GM12878 (cell line): ENCODE data around the gene PRDM2. TPM values are rescaled to one million over a fixed set of nuclear protein-coding genes. Genes with fewer than 3 reads are reported as not detected.

ENCODE experiments used
- ATAC-seq: fragments of 200-7000 bp; cut with Tn5 transposase; 3 replicates; pipeline ENCODE4 v1.9.1; 2020; ENCODE audit warnings: mild to moderate bottlenecking, moderate library complexity
- BruUV-seq: library from RNA; stranded (reverse); fragments of 400-500 nt; replicated peaks from 2 replicates; lab custom pipeline; 2021; lab: Mats Ljungman, UMichigan
- CTCF ChIA-PET: fragments of 300-600 bp; sonication (Branson Sonifier 250); formaldehyde crosslinking; extraction: SDS; loops from one replicate; lab custom pipeline; 2021; ENCODE audit warnings: inconsistent platforms; lab: Yijun Ruan, JAX
- POLR2A ChIA-PET: fragments of 350-600 bp; formaldehyde crosslinking; extraction: SDS; loops from one replicate; lab custom pipeline; 2021; ENCODE audit warnings: inconsistent platforms; lab: Charles Lee
- RAD21 ChIA-PET: fragments of 300-600 bp; sonication (Branson Sonifier 250); formaldehyde crosslinking; loops from one replicate; lab custom pipeline; 2023; ENCODE audit warnings: antibody characterized with exemption; ENCODE audit not compliant: unreplicated experiment; lab: Charles Lee
- SMC1A ChIA-PET: fragments of 300-600 bp; sonication (Branson Sonifier 250); formaldehyde crosslinking; loops from one replicate; lab custom pipeline; 2023; ENCODE audit not compliant: unreplicated experiment, uncharacterized antibody; lab: Charles Lee
- DNase-seq: peaks from one replicate; pipeline ENCODE4 v3.0.0-alpha.2; 2011; ENCODE audit warnings: low read depth, low spot score
- FAIRE-seq: peaks from 3 replicates; lab custom pipeline; 2011; peaks lifted over from hg19 to GRCh38; lab: Jason Lieb, UNC
- H2AFZ ChIP-seq: 2 replicates; pipeline ENCODE4 v1.6.0; 2011; ENCODE audit warnings: low read depth, low read length, control low read depth; ENCODE audit not compliant: control insufficient read depth
- H3K27ac ChIP-seq: 2 replicates; pipeline ENCODE4 v1.5.1; 2011; ENCODE audit warnings: control low read depth; ENCODE audit not compliant: control insufficient read depth, insufficient read depth
- H3K27me3 ChIP-seq, 2 experiments: replicated peaks in 1 of 2; 2 replicates each; pipeline versions ENCODE4 v1.6.0 to v1.6.1; 2011; ENCODE audit warnings: low read length in 1 of 2; ENCODE audit not compliant: control insufficient read depth in 2 of 2, insufficient read depth in 2 of 2
- H3K36me3 ChIP-seq, 2 experiments: 2 replicates each; pipeline ENCODE4 v1.5.1; 2011; ENCODE audit warnings: low read length in 1 of 2; ENCODE audit not compliant: control insufficient read depth in 2 of 2, insufficient read depth in 2 of 2
- H3K4me1 ChIP-seq: 2 replicates; pipeline ENCODE4 v1.6.1; 2011; ENCODE audit warnings: mild to moderate bottlenecking, low read length, moderate library complexity, mixed read lengths; ENCODE audit not compliant: control insufficient read depth, insufficient read depth
- H3K4me2 ChIP-seq: 2 replicates; pipeline ENCODE4 v1.6.0; 2011; ENCODE audit warnings: control low read depth; ENCODE audit not compliant: control insufficient read depth, insufficient read depth
- H3K4me3 ChIP-seq: fragments of 200-600 bp; sonication (generic); 2 replicates; pipeline ENCODE4 v1.5.1; 2016
- H3K79me2 ChIP-seq: 2 replicates; pipeline ENCODE4 v1.6.0; 2011; ENCODE audit warnings: low read length; ENCODE audit not compliant: control insufficient read depth, insufficient read depth
- H3K9ac ChIP-seq: 2 replicates; pipeline ENCODE4 v1.8.0; 2011; ENCODE audit warnings: low read length, control low read depth, mixed read lengths; ENCODE audit not compliant: control insufficient read depth, insufficient read depth
- H3K9me3 ChIP-seq: replicated peaks from 3 replicates; pipeline ENCODE4 v1.5.1; 2011; ENCODE audit warnings: mild to moderate bottlenecking, low read length; ENCODE audit not compliant: control insufficient read depth, insufficient read depth
- H4K20me1 ChIP-seq: 2 replicates; pipeline ENCODE4 v1.6.0; 2011; ENCODE audit not compliant: control insufficient read depth, insufficient read depth
- ATF7 ChIP-seq: fragments of 450-650 bp; IDR thresholded peaks from 2 replicates; pipeline ENCODE4 v1.6.1; 2016; ENCODE audit warnings: low read depth, mild to moderate bottlenecking
- CBX5 ChIP-seq: sonication (generic); IDR thresholded peaks from 2 replicates; pipeline ENCODE4 v1.6.1; 2016; ENCODE audit warnings: low read depth, moderate library complexity, mild to moderate bottlenecking, inconsistent platforms
- DPF2 ChIP-seq: fragments of 450-650 bp; IDR thresholded peaks from 2 replicates; pipeline ENCODE4 v1.6.1; 2017; ENCODE audit warnings: mild to moderate bottlenecking
- EED ChIP-seq: sonication (generic); IDR thresholded peaks from 2 replicates; pipeline ENCODE4 v1.6.1; 2016; ENCODE audit warnings: antibody characterized with exemption, low read depth
- ELK1 ChIP-seq: IDR thresholded peaks from 2 replicates; pipeline ENCODE4 v1.6.1; 2012; ENCODE audit warnings: low read depth, low read length, improper control_type of control experiment
- MEF2A ChIP-seq: IDR thresholded peaks from 2 replicates; pipeline ENCODE4 v1.6.1; 2011; ENCODE audit warnings: low read depth, mild to moderate bottlenecking, low read length, moderate library complexity; ENCODE audit not compliant: insufficient read depth
- NR2C1 ChIP-seq: fragments of 450-650 bp; IDR thresholded peaks from 2 replicates; pipeline ENCODE4 v1.6.1; 2017; ENCODE audit warnings: antibody characterized with exemption, mild to moderate bottlenecking, moderate library complexity
- RUNX3 ChIP-seq: IDR thresholded peaks from 2 replicates; pipeline ENCODE4 v1.6.1; 2012; ENCODE audit warnings: low read length, inconsistent platforms
- SIX5 ChIP-seq: IDR thresholded peaks from 2 replicates; pipeline ENCODE4 v1.6.1; 2011; ENCODE audit warnings: mild to moderate bottlenecking, low read depth, low read length, moderate library complexity; ENCODE audit not compliant: severe bottlenecking
- SMAD1 ChIP-seq: fragments of 450-650 bp; IDR thresholded peaks from 2 replicates; pipeline ENCODE4 v1.6.1; 2018; ENCODE audit warnings: mild to moderate bottlenecking, low read depth; ENCODE audit not compliant: partially characterized antibody
- SMARCA5 ChIP-seq: fragments of 450-650 bp; IDR thresholded peaks from 2 replicates; pipeline ENCODE4 v1.6.1; 2017; ENCODE audit warnings: mild to moderate bottlenecking
- TCF7 ChIP-seq: IDR thresholded peaks from 2 replicates; pipeline ENCODE4 v1.6.1; 2014; ENCODE audit warnings: antibody characterized with exemption, borderline replicate concordance
- YY1 ChIP-seq: IDR thresholded peaks from 2 replicates; pipeline ENCODE4 v1.6.1; 2011; ENCODE audit warnings: low read depth, mild to moderate bottlenecking, low read length
- ZNF207 ChIP-seq: fragments of 450-650 bp; IDR thresholded peaks from 2 replicates; pipeline ENCODE4 v1.6.1; 2014; ENCODE audit warnings: antibody characterized with exemption, mild to moderate bottlenecking, borderline replicate concordance
- ZSCAN29 ChIP-seq: fragments of 450-650 bp; IDR thresholded peaks from 2 replicates; pipeline ENCODE4 v1.6.1; 2017; ENCODE audit warnings: mild to moderate bottlenecking, moderate library complexity
- ZZZ3 ChIP-seq: IDR thresholded peaks from 2 replicates; pipeline ENCODE4 v1.6.1; 2011; ENCODE audit warnings: low read depth; ENCODE audit not compliant: control insufficient read depth, insufficient read length
- WGBS: methylation state at CpG from one replicate; pipeline ENCODE4 v1.1.6; 2016; ENCODE audit warnings: low lambda C conversion rate; ENCODE audit not compliant: insufficient replicate concordance, insufficient coverage; ENCODE audit errors: missing lambda C conversion rate; 5-methylcytosine and 5-hydroxymethylcytosine counted together
- in situ Hi-C: fragments of 300-500 bp; cut with MboI; formaldehyde crosslinking; loops from 9 replicates; pipeline ENCODE4 v1.14.3; 2018; ENCODE audit warnings: mixed read lengths
- intact Hi-C: fragments of 100-400 bp; cut with micrococcal nuclease; formaldehyde crosslinking; loops from one replicate; pipeline ENCODE4 v1.14.2; 2022; ENCODE audit not compliant: unreplicated experiment
- polyA plus RNA-seq, 11 experiments: library from polyadenylated mRNA; depleted of rRNA in 4 of 11; unstranded in 6 of 11; stranded (reverse) in 5 of 11; fragments of >200 nt; fragmentation: Nextera tagmentation in 4 of 11; fragmentation: Illumina TruSeq in 1 of 11; extraction: Ambion mirVana in 4 of 11; extraction: Trizol in 1 of 11; gene quantifications; 1 replicate in 1 of 11; 2 replicates in 10 of 11; pipeline versions ENCODE4 v1.2.1 to v1.2.3, GENCODE V29; 2011 to 2016; ENCODE audit warnings: inconsistent platforms in 2 of 11, missing spikeins in 2 of 11, low read depth in 1 of 11
- total RNA-seq, 4 experiments: library from RNA; depleted of rRNA in 3 of 4; stranded (reverse); fragments of >200 nt in 3 of 4; fragmentation: Illumina TruSeq in 1 of 4; extraction: Trizol in 1 of 4; gene quantifications; 2 replicates each; pipeline versions ENCODE4 v1.2.1 to v1.2.3, GENCODE V29; 2013 to 2021

PRDM2 gene
- total and polyA plus RNA-seq, 10 of the 15 experiments (the other 5 are each of a cell fraction or from before 2014, with no cell fraction given), result 8.4 to 45.1 (median 23.5) TPM

DNA sequence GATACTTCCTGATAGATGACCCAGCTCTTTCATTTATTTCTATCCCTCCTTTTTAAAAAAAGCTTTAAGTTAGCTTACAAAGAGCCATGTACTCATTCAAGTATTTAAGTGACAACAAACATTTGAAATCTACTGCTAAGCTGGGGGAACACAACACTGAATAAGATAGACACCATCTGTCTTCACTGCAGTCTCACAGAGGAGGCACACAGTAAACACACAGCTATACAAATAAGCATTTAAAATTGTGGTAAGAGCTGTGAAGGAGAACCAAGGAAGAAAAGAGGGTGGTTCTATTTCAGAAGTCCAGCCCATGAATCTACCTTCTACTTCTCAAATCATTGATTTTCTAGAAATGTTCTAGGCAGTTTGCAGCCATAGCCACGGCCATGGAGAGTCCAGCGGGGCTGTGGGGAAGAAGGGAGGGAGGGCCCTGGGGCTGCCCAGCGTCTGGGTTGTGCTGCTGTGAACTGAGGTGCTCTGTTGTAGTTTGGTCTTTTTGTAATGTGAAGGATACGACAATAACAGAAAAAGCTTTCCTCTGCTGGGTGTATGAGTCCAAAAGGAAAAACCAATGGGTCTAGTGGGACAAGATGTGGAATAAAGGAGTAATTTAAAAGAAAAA, 28.2 kb downstream of the PRDM2 start:
- Histone ChIP-seq H3K79me2 (peaks cover 84% of the 10 kb centered on the region), H2AFZ (no peak overlapping the region), H3K9ac (no peak overlapping the region; the same call in 1 of the 2 replicates), H3K27me3 (no peaks in the 10 kb centered on the region), H3K4me2 (peak overlapping the region; percentile 68), H3K36me3 (peaks cover 4 to 11% of the 10 kb centered on the region in 2 experiments), H4K20me1 (no peaks in the 10 kb centered on the region), H3K4me1 (peaks cover 57% of the 10 kb centered on the region), H3K9me3 (no peaks in the 10 kb centered on the region), H3K27ac (peak overlapping the region; percentile 98), H3K4me3 (no peak overlapping the region)
- 0% methylated on average over 4 of the region's 4 CpGs for WGBS
- in situ Hi-C loops (loop anchor here (5.0 to 25.0 kb wide), 2 partner anchors 61 to 1566 kb away; partner anchors contain the start of gene TNFRSF1B), intact Hi-C loops (no loop called here)
- ChIA-PET SMC1A (interaction anchor here (0.8 to 18.4 kb wide), 7 partner anchors 9 to 66 kb away, joined by 3 to 425 read pairs (median 3); no protein-coding TSS in a partner anchor), RAD21 (interaction anchor here (0.6 to 21.9 kb wide), 7 partner anchors 19 to 85 kb away, joined by 3 to 367 read pairs (median 4); no protein-coding TSS in a partner anchor), POLR2A (interaction anchor here (1.0 to 7.2 kb wide), 6 partner anchors 9 to 27 kb away, joined by 3 to 60 read pairs (median 18); no protein-coding TSS in a partner anchor), CTCF (interaction anchor here (0.6 to 11.2 kb wide), 11 partner anchors 9 to 872 kb away, joined by 3 to 212 read pairs (median 4); no protein-coding TSS in a partner anchor)
- TF ChIP-seq YY1 (no peak), RUNX3 (peak; percentile 28; the same call in 1 of the 2 replicates)
- FAIRE-seq (no peak), ATAC-seq (no peak), DNase-seq (no peak)
- no TSS peak for BruUV-seq

GRCh38 chr1:13730291-13730690, 30.3 kb downstream of the PRDM2 start:
- in situ Hi-C loops, result loop anchor here (25.0 kb wide), 1 partner anchor 1568 kb away; the partner anchor contains the start of gene TNFRSF1B
- Histone ChIP-seq H3K9me3 (no peaks in the 10 kb centered on the region), H3K36me3 (peaks cover 0 to 4% of the 10 kb centered on the region in 2 experiments; a peak in 1 of 4 replicates), H3K27me3 (no peaks in the 10 kb centered on the region), H2AFZ (no peak overlapping the region; the same call in 1 of the 2 replicates), H3K4me1 (peaks cover 61% of the 10 kb centered on the region), H3K4me3 (peak overlapping the region; percentile 43; the same call in 1 of the 2 replicates), H3K79me2 (peaks cover 79% of the 10 kb centered on the region), H3K27ac (peak overlapping the region; percentile 98), H3K9ac (peak overlapping the region; percentile 81), H4K20me1 (no peaks in the 10 kb centered on the region), H3K4me2 (peak overlapping the region; percentile 100)
- DNase-seq, result no peak
- FAIRE-seq, result no peak
- ATAC-seq, result peak; percentile 21
- ChIA-PET SMC1A (interaction anchor here (0.5 to 18.4 kb wide), 10 partner anchors 7 to 65 kb away, joined by 3 to 425 read pairs (median 4); no protein-coding TSS in a partner anchor), POLR2A (interaction anchor here (0.7 to 7.2 kb wide), 8 partner anchors 12 to 90 kb away, joined by 3 to 60 read pairs (median 8); no protein-coding TSS in a partner anchor), RAD21 (interaction anchor here (0.6 to 21.9 kb wide), 9 partner anchors 13 to 64 kb away, joined by 3 to 367 read pairs (median 5); no protein-coding TSS in a partner anchor), CTCF (interaction anchor here (0.9 to 11.2 kb wide), 8 partner anchors 14 to 67 kb away, joined by 3 to 212 read pairs (median 12); no protein-coding TSS in a partner anchor)
- intact Hi-C loops, result loop anchor here (2.0 kb wide), 1 partner anchor 19 kb away; no protein-coding TSS in a partner anchor
- WGBS, result 6% methylated on average over 1 of the region's 1 CpG
- BruUV-seq, result TSS peak; percentile 100
- TF ChIP-seq ELK1, result no peak
- no peak for TF ChIP-seq ZNF207
- no peak for TF ChIP-seq ATF7
- TF ChIP-seq DPF2, result 0 out of 2 replicates have a peak, but pooled peaks have one; percentile 1
- TF ChIP-seq SMAD1, result peak; percentile 38
- TF ChIP-seq SIX5, result no peak
- TF ChIP-seq ZZZ3, result no peak
- TF ChIP-seq MEF2A, result no peak
- no peak for TF ChIP-seq SMARCA5
- TF ChIP-seq CBX5, result no peak
- TF ChIP-seq NR2C1, result no peak
- no peak for TF ChIP-seq EED
- TF ChIP-seq ZSCAN29, result no peak
- no peak for TF ChIP-seq TCF7
